LNCaP clone FGC (cell line): ENCODE data around the gene PLD3.

Experiments
- DNase-seq: peaks from one replicate; pipeline ENCODE4 v3.0.0-alpha.2; 2011; ENCODE audit warnings: low read depth
- H3K4me3 ChIP-seq: 2 replicates; pipeline ENCODE4 v1.5.1; 2011; ENCODE audit warnings: mild to moderate bottlenecking, low read depth, low read length, control low read depth
- CTCF ChIP-seq: IDR thresholded peaks from 2 replicates; pipeline ENCODE4 v1.5.1; 2012; ENCODE audit warnings: mild to moderate bottlenecking; ENCODE audit not compliant: control insufficient read depth, insufficient read depth; ENCODE audit errors: extremely low read depth

The PLD3 gene

GRCh38 chr19:40320558-40320935, 27.9 kb upstream of the PLD3 start:
- no peak for TF ChIP-seq CTCF
- DNase-seq, result no peak

GRCh38 chr19:40321076-40321475, 27.4 kb upstream of the PLD3 start:
- TF ChIP-seq CTCF, result no peak
- no peak overlapping the region for H3K4me3 ChIP-seq
- DNase-seq, result no peak

More at GRCh38 chr19:40320558-40320935, 27.9 kb upstream of the PLD3 start:
- no peak overlapping the region for H3K4me3 ChIP-seq

GRCh38 chr19:40321566-40322270, 26.8 kb upstream of the PLD3 start:
- no peak overlapping the region for H3K4me3 ChIP-seq
- no peak for DNase-seq
- TF ChIP-seq CTCF, result no peak

- H3K4me3 ChIP-seq, result no peak overlapping the region
- DNase-seq, result no peak
- no peak for TF ChIP-seq CTCF
These were observed 26.3 kb upstream of the PLD3 start for GRCh38 chr19:40322271-40322610.

GRCh38 chr19:40322951-40323615, 25.4 kb upstream of the PLD3 start:
- DNase-seq, result no peak
- no peak overlapping the region for H3K4me3 ChIP-seq
- no peak for TF ChIP-seq CTCF

- no peak for TF ChIP-seq CTCF
- DNase-seq, result no peak
- H3K4me3 ChIP-seq, result no peak overlapping the region
These were observed 24.8 kb upstream of the PLD3 start for GRCh38 chr19:40323705-40324104.

- no peak for TF ChIP-seq CTCF
- no peak for DNase-seq
- H3K4me3 ChIP-seq, result no peak overlapping the region
These were observed 22.3 kb upstream of the PLD3 start for GRCh38 chr19:40326201-40326600.
